ENCODE measurements around the gene PURB. TPM values are rescaled to one million over a fixed set of nuclear protein-coding genes. Genes with fewer than 3 reads are reported as not detected.

The PURB gene
- total RNA-seq, 1 donor from 2014 or later = 26.5 TPM

DNA sequence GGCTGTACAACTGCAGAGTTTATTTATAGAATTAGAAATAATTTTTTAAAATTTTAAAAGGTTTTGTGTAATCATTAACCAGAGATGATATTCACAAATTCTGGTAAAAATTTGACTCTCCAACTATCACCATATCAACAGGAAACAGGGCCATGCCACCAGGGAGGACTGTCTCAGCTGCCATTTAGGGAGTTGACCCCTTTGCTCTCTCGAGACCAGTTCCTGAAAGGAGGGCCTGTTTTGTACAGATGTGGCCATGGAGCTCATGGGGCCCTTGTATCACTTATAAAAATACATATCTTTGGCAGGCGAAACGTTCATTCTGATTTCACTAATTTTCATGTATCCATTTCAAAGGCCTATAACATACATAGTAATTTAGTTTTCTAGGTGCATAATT, 57.8 kb downstream of the PURB start:
- Histone ChIP-seq H3K4me3 (no peak overlapping the region), H3K27me3 (no peaks in the 10 kb centered on the region), H3F3A (ENCODE audit: low read depth) (peaks cover 25% of the 10 kb centered on the region), H3K79me2 (ENCODE audit: low read depth) (peaks cover 5% of the 10 kb centered on the region), H3K9me3 (ENCODE audit: low read depth) (no peaks in the 10 kb centered on the region), H3K27ac (no peak overlapping the region), H3K4me1 (no peaks in the 10 kb centered on the region), H3K4me2 (no peak overlapping the region), H3K36me3 (peaks cover 15% of the 10 kb centered on the region), H2AFZ (replicated peaks) (no peak overlapping the region), H3K9ac (no peak overlapping the region), H4K20me1 (ENCODE audit: low read depth) (peaks cover 3% of the 10 kb centered on the region)
- TF ChIP-seq EZH2 (IDR thresholded peaks at IDR 0.05) = no peak
- TF ChIP-seq, protein P1, sequence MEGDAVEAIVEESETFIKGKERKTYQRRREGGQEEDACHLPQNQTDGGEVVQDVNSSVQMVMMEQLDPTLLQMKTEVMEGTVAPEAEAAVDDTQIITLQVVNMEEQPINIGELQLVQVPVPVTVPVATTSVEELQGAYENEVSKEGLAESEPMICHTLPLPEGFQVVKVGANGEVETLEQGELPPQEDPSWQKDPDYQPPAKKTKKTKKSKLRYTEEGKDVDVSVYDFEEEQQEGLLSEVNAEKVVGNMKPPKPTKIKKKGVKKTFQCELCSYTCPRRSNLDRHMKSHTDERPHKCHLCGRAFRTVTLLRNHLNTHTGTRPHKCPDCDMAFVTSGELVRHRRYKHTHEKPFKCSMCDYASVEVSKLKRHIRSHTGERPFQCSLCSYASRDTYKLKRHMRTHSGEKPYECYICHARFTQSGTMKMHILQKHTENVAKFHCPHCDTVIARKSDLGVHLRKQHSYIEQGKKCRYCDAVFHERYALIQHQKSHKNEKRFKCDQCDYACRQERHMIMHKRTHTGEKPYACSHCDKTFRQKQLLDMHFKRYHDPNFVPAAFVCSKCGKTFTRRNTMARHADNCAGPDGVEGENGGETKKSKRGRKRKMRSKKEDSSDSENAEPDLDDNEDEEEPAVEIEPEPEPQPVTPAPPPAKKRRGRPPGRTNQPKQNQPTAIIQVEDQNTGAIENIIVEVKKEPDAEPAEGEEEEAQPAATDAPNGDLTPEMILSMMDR (IDR thresholded peaks at IDR 0.05) = no peak
- no peak for TF ChIP-seq EZH2phosphoT487 (IDR thresholded peaks at IDR 0.05)
- Mint-ChIP-seq H3K27ac (no peak overlapping the region), H3K36me3 (peaks cover 27% of the 10 kb centered on the region), H3K9me3 (no peaks in the 10 kb centered on the region), H3K4me3 (no peak overlapping the region), H3K27me3 (ENCODE audit: insufficient read depth, low read depth) (peaks cover 7% of the 10 kb centered on the region), H3K4me1 (no peaks in the 10 kb centered on the region)
- no peak for DNase-seq (ENCODE audit: low spot score)

Other genes with a start within 250 kb of the PURB start
- gene ZMIZ2, start 136.7 kb downstream of the PURB start, total RNA-seq (ENCODE audit: low replicate concordance) = 7.6 and 19.5 TPM in 2 replicates
- 2,768 and 2,932 TPM in 2 replicates for gene PPIA, start 88.8 kb downstream of the PURB start, total RNA-seq (ENCODE audit: low replicate concordance)
- 439 and 462 TPM in 2 replicates for gene H2AZ2, start 37.4 kb downstream of the PURB start, total RNA-seq (ENCODE audit: low replicate concordance)
- gene MYO1G, start 93.5 kb upstream of the PURB start, total RNA-seq (ENCODE audit: low replicate concordance) = 0.03 TPM in 1 of 2 replicates, not detected in the other
- gene CCM2, start 114.7 kb upstream of the PURB start, total RNA-seq (ENCODE audit: low replicate concordance) = 21.8 and 37.5 TPM in 2 replicates
- gene NACAD, start 203.4 kb upstream of the PURB start, total RNA-seq (ENCODE audit: low replicate concordance) = 0.39 and 1.5 TPM in 2 replicates
- gene TBRG4, start 226.2 kb upstream of the PURB start, total RNA-seq (ENCODE audit: low replicate concordance) = 32.2 and 63.7 TPM in 2 replicates

Measured in neural progenitor cell (in vitro differentiated cells).